SK-N-SH (cell line): ENCODE measurements around the gene C11orf97. TPM values are rescaled to one million over a fixed set of nuclear protein-coding genes. Genes with fewer than 3 reads are reported as not detected.

Source experiments
- CTCF ChIA-PET: fragments of 300-600, 350-600 bp; formaldehyde crosslinking; extraction: SDS; loops from one replicate; lab custom pipeline; 2021; lab: Yijun Ruan, JAX
- POLR2A ChIA-PET: fragments of 350-600 bp; sonication (Branson Sonifier 250); formaldehyde crosslinking; extraction: SDS; loops from one replicate; lab custom pipeline; 2020; ENCODE audit warnings: antibody characterized with exemption, inconsistent platforms; lab: Yijun Ruan, JAX
- DNase-seq: peaks from one replicate; pipeline ENCODE4 v3.0.0; 2012
- H2AFZ ChIP-seq: fragments of 200-600 bp; sonication (generic); 2 replicates; pipeline ENCODE4 v1.8.1; 2016; ENCODE audit warnings: antibody characterized with exemption, mild to moderate bottlenecking, low read depth
- H3F3A ChIP-seq: fragments of 200-600 bp; sonication (generic); replicated peaks from 2 replicates; pipeline ENCODE3; 2016; ENCODE audit warnings: antibody characterized with exemption, mild to moderate bottlenecking; ENCODE audit not compliant: insufficient read depth
- H3K27ac ChIP-seq, 2 experiments: fragments of 200-500 bp in 1 of 2; fragments of 200-600 bp in 1 of 2; sonication (Bioruptor generic) in 1 of 2; sonication (generic), shearing (Covaris generic) in 1 of 2; 2 replicates each; pipeline versions ENCODE4 v1.5.1 to v1.6.1; 2014 to 2016; ENCODE audit warnings: low read depth in 2 of 2, inconsistent platforms in 1 of 2, low read length in 1 of 2, mild to moderate bottlenecking in 1 of 2, mixed read lengths in 1 of 2
- H3K27me3 ChIP-seq: fragments of 200-600 bp; sonication (generic), shearing (Covaris generic); 2 replicates; pipeline ENCODE4 v1.6.1; 2016; ENCODE audit warnings: mixed run types; ENCODE audit not compliant: insufficient read depth
- H3K36me3 ChIP-seq, 2 experiments: fragments of 200-500 bp in 1 of 2; fragments of 200-600 bp in 1 of 2; sonication (Bioruptor generic) in 1 of 2; sonication (generic) in 1 of 2; replicated peaks in 1 of 2; 2 replicates each; pipeline versions ENCODE3 to v1.5.1; 2014 to 2016; ENCODE audit warnings: low read length in 1 of 2, mild to moderate bottlenecking in 1 of 2; ENCODE audit not compliant: insufficient read depth in 2 of 2, control insufficient read depth in 1 of 2
- H3K4me1 ChIP-seq, 2 experiments: fragments of 200-500 bp in 1 of 2; fragments of 200-600 bp in 1 of 2; sonication (Bioruptor generic) in 1 of 2; sonication (generic), shearing (Covaris generic) in 1 of 2; 2 replicates each; pipeline versions ENCODE4 v1.5.1 to v1.6.1; 2014 to 2016; ENCODE audit warnings: low read depth in 1 of 2, low read length in 1 of 2, mixed run types in 1 of 2; ENCODE audit not compliant: insufficient read depth in 2 of 2, control insufficient read depth in 1 of 2
- H3K4me2 ChIP-seq: fragments of 200-600 bp; sonication (generic), shearing (Covaris generic); 2 replicates; pipeline ENCODE4 v1.6.1; 2017; ENCODE audit warnings: mixed run types
- H3K4me3 ChIP-seq, 2 experiments: fragments of 200-500 bp in 1 of 2; fragments of 200-600 bp in 1 of 2; sonication (Bioruptor generic) in 1 of 2; sonication (generic), shearing (Covaris generic) in 1 of 2; 2 replicates each; pipeline versions ENCODE4 v1.5.1 to v1.8.1; 2014 to 2016; ENCODE audit warnings: low read depth in 2 of 2, inconsistent platforms in 1 of 2, low read length in 1 of 2, mild to moderate bottlenecking in 1 of 2, mixed read lengths in 1 of 2, moderate library complexity in 1 of 2
- H3K79me2 ChIP-seq: fragments of 200-600 bp; sonication (generic); 2 replicates; pipeline ENCODE4 v1.8.1; 2017; ENCODE audit warnings: mild to moderate bottlenecking; ENCODE audit not compliant: insufficient read depth
- H3K9ac ChIP-seq: fragments of 200-600 bp; sonication (generic); 2 replicates; pipeline ENCODE4 v1.6.1; 2017; ENCODE audit warnings: mixed run types
- H3K9me2 ChIP-seq: fragments of 200-600 bp; sonication (generic); 2 replicates; pipeline ENCODE4 v1.6.1; 2017; ENCODE audit warnings: mixed run types
- H3K9me3 ChIP-seq: fragments of 200-600 bp; sonication (generic); 2 replicates; pipeline ENCODE4 v1.6.1; 2017; ENCODE audit warnings: mixed run types, mild to moderate bottlenecking, moderate library complexity
- H4K20me1 ChIP-seq: fragments of 200-600 bp; sonication (generic); 2 replicates; pipeline ENCODE4 v1.6.1; 2017; ENCODE audit warnings: mild to moderate bottlenecking, mixed run types; ENCODE audit not compliant: insufficient read depth
- FOSL2 ChIP-seq: IDR thresholded peaks from 2 replicates; pipeline ENCODE4 v1.4.0; 2012; ENCODE audit warnings: low read depth, mild to moderate bottlenecking, moderate library complexity, borderline replicate concordance
- GATA2 ChIP-seq: sonication (generic); formaldehyde crosslinking; IDR thresholded peaks from 2 replicates; pipeline ENCODE4 v1.5.0; 2020; ENCODE audit warnings: mild to moderate bottlenecking, missing genetic modification reagents
- POLR2AphosphoS5 ChIP-seq: IDR thresholded peaks from 2 replicates; pipeline ENCODE4 v1.6.1; 2012; ENCODE audit warnings: low read depth, low read length
- RXRA ChIP-seq: IDR thresholded peaks from 2 replicates; pipeline ENCODE4 v1.4.0; 2012; ENCODE audit warnings: low read depth, mild to moderate bottlenecking, borderline replicate concordance
- SMC3 ChIP-seq: IDR thresholded peaks from 2 replicates; pipeline ENCODE4 v1.6.1; 2012; ENCODE audit warnings: low read depth, low read length, improper control_type of control experiment
- TAF1 ChIP-seq: IDR thresholded peaks from 2 replicates; pipeline ENCODE4 v1.6.1; 2012; ENCODE audit warnings: low read depth, mild to moderate bottlenecking, low read length, moderate library complexity, borderline replicate concordance
- TCF12 ChIP-seq: IDR thresholded peaks from 2 replicates; pipeline ENCODE4 v1.4.0; 2012
- WGBS: methylation state at CpG from one replicate; pipeline ENCODE4 v1.1.6; 2017; ENCODE audit warnings: low lambda C conversion rate; 5-methylcytosine and 5-hydroxymethylcytosine counted together
- polyA plus RNA-seq, 3 experiments: library from polyadenylated mRNA; depleted of rRNA; stranded (reverse); fragments of >200 nt; gene quantifications; 2 replicates each; pipeline ENCODE4 v1.2.3, GENCODE V29; 2012
- TF ChIP-seq, protein P1 (sequence below): IDR thresholded peaks from 2 replicates; pipeline ENCODE4; 2012

The C11orf97 gene
- polyA plus RNA-seq, 1 of the 3 experiments (the other 2 are of a cell fraction) = not detected

DNA sequence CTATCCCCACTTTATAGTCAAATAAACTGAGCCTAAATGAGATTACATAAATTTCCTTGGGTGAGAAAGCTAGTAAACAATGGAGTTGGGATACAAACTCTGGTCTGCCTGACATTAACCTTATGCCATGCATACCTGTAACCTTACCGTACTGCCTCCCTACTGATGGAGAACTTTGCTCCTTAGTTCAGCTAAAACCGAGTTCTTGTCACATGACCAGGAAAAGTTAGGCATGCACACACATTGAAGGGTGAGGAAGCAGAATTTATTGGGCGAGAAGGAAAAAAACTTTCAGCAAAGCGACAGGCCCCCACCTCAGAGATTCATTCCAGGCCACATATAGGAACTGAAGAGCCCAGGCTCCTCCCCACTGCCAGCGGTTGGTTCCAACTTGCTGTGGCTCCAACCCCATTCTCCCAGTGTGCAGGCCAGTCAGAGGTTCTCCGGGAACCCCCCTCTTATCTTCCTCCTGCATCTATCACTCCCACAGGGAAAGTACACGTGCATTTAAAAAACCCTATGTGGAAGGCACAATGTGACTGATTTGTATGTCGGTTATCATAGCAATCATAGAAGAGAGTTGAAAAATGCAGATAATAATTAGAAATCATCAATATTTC lies 51.7 kb downstream of the C11orf97 start:
- no peaks in the 10 kb centered on the region for H3K79me2 ChIP-seq
- peak overlapping the region; percentile 10; the same call in 1 of the 2 replicates for H3K9ac ChIP-seq
- H3K9me2 ChIP-seq = no peaks in the 10 kb centered on the region
- peaks cover 4% of the 10 kb centered on the region for H3F3A ChIP-seq
- CTCF ChIA-PET = no interaction called here
- POLR2A ChIA-PET = no interaction called here
- no peaks in the 10 kb centered on the region for H3K36me3 ChIP-seq
- H2AFZ ChIP-seq = peak overlapping the region; percentile 60; the same call in 1 of the 2 replicates
- 0 out of 2 replicates have a peak overlapping the region, but pooled peaks have one; percentile 26 for H3K4me2 ChIP-seq
- DNase-seq = no peak
- peak overlapping the region in 1 of 2 experiments; percentile 67; a peak in 2 of 4 replicates for H3K27ac ChIP-seq
- no peak for TF ChIP-seq RXRA
- TF ChIP-seq TCF12 = no peak
- TF ChIP-seq, protein P1, sequence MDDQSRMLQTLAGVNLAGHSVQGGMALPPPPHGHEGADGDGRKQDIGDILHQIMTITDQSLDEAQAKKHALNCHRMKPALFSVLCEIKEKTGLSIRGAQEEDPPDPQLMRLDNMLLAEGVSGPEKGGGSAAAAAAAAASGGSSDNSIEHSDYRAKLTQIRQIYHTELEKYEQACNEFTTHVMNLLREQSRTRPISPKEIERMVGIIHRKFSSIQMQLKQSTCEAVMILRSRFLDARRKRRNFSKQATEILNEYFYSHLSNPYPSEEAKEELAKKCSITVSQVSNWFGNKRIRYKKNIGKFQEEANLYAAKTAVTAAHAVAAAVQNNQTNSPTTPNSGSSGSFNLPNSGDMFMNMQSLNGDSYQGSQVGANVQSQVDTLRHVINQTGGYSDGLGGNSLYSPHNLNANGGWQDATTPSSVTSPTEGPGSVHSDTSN = no peak
- H4K20me1 ChIP-seq = no peaks in the 10 kb centered on the region
- WGBS = 77% methylated on average over 8 of the region's 8 CpGs
- H3K4me3 ChIP-seq = no peak overlapping the region
- H3K9me3 ChIP-seq = no peaks in the 10 kb centered on the region
- H3K27me3 ChIP-seq = no peaks in the 10 kb centered on the region
- H3K4me1 ChIP-seq = peaks cover 0 to 17% of the 10 kb centered on the region in 2 experiments; a peak in 3 of 4 replicates

DNA sequence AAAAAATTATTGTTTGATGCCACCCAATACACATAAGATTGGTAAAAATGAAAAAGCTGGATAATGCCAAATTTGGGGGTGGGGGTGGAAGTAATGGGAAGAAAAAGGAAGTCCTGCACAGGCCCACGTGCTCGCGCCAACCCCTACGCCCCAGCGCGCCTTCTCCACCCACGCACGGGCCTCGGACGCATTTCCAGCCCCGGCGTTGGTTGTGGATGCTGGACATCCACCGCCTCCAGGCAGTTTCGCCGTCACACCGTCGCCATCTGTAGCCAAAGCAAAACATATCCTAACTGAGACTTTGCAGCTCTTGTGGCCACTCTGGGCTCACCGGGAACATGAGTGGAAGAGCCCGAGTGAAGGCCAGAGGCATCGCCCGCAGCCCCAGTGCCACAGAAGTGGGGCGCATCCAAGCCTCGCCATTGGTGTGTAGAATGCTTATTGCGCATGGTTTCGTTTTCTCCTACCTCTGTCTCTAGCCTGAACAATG lies 55.0 kb downstream of the C11orf97 start, which contains the start of gene PIWIL4:
TSS of gene PIWIL4 (plus strand) at position 188 of the 490 bp plus-strand sequence. CDS start at position 339, 151 bp downstream.
- no peaks in the 10 kb centered on the region for H3K36me3 ChIP-seq
- H3K79me2 ChIP-seq = no peaks in the 10 kb centered on the region
- TF ChIP-seq SMC3 (no peak), FOSL2 (no peak)
- WGBS = 94% methylated on average over 23 of the region's 25 CpGs
- DNase-seq = no peak
- H2AFZ ChIP-seq = no peak within 1 kb of the TSS
- no peak within 1 kb of the TSS for H3K27ac ChIP-seq
- no peaks in the 10 kb centered on the region for H3K9me3 ChIP-seq
- ChIA-PET POLR2A (no interaction called here), CTCF (no interaction called here)
- H3K4me3 ChIP-seq = no peak within 1 kb of the TSS
- H3K27me3 ChIP-seq = no peaks in the 10 kb centered on the region
- H4K20me1 ChIP-seq = no peaks in the 10 kb centered on the region
- peaks cover 4% of the 10 kb centered on the region for H3F3A ChIP-seq
- no peaks in the 10 kb centered on the region for H3K9me2 ChIP-seq
- no peak within 1 kb of the TSS for H3K9ac ChIP-seq
- peaks cover 0 to 12% of the 10 kb centered on the region in 2 experiments; a peak in 3 of 4 replicates for H3K4me1 ChIP-seq
- no peak within 1 kb of the TSS for H3K4me2 ChIP-seq

DNA sequence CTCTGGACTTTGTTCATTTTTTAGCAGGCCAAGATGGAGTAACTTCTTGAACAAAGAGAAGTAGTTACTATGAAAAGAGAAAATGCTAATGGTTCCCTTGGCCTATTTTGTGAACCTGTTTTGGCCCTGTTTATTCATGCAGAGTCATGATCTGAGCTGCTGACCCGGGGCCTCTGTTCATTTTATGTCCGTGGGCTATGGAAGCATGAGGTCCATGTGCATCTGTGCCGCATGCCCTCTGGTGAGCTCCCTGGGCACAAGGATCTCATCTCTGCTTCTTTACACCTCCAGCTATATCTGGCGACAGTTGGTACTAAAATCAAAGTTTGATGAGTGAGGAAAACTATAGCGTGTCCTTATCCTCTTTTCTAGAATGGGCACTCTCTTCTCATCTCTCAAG lies 55.9 kb downstream of the C11orf97 start:
- POLR2A ChIA-PET = no interaction called here
- peaks cover 0 to 7% of the 10 kb centered on the region in 2 experiments; a peak in 3 of 4 replicates for H3K4me1 ChIP-seq
- WGBS = 96% methylated on average over 5 of the region's 5 CpGs
- no peaks in the 10 kb centered on the region for H3K27me3 ChIP-seq
- H3K36me3 ChIP-seq = no peaks in the 10 kb centered on the region
- H3K9me2 ChIP-seq = no peaks in the 10 kb centered on the region
- H3K4me3 ChIP-seq = no peak overlapping the region
- H3K27ac ChIP-seq = no peak overlapping the region
- no peak for TF ChIP-seq GATA2 (CRISPR knock-in tag)
- TF ChIP-seq POLR2AphosphoS5 = no peak
- no peak for TF ChIP-seq TAF1
- TF ChIP-seq, all 33 proteins: peak for 0
- H3K79me2 ChIP-seq = no peaks in the 10 kb centered on the region
- no peak for DNase-seq
- H3K9ac ChIP-seq = no peak overlapping the region
- H3K9me3 ChIP-seq = no peaks in the 10 kb centered on the region
- H3K4me2 ChIP-seq = no peak overlapping the region
- H4K20me1 ChIP-seq = no peaks in the 10 kb centered on the region
- H2AFZ ChIP-seq = no peak overlapping the region
- CTCF ChIA-PET = no interaction called here
- no peaks in the 10 kb centered on the region for H3F3A ChIP-seq
